A549 (cell line): ENCODE data around the gene BRCC3. TPM values are rescaled to one million over a fixed set of nuclear protein-coding genes. Genes with fewer than 3 reads are reported as not detected.

Source experiments
- ATAC-seq, 2 experiments: fragments of 200-7000 bp in 1 of 2; fragments of >200 bp in 1 of 2; cut with Nextera tagmentation in 1 of 2; cut with Tn5 transposase in 1 of 2; 3 replicates each; pipeline versions ENCODE4 v1.8.0 to v1.9.1; 2018 to 2020; ENCODE audit warnings: mild to moderate bottlenecking in 1 of 2, moderate library complexity in 1 of 2
- CTCF ChIA-PET: fragments of 300-600 bp; sonication (Branson Sonifier 250); formaldehyde crosslinking; extraction: SDS; loops from one replicate; lab custom pipeline; 2021; ENCODE audit warnings: antibody characterized with exemption, inconsistent platforms; lab: Yijun Ruan, JAX
- POLR2A ChIA-PET: fragments of 350-600 bp; formaldehyde crosslinking; extraction: SDS; loops from one replicate; lab custom pipeline; 2021; ENCODE audit warnings: antibody characterized with exemption, inconsistent platforms; lab: Yijun Ruan, JAX
- DNase-seq, 2 experiments: peaks; one replicate each; pipeline versions ENCODE4 v3.0.0 to v3.0.0-alpha.2; 2011 to 2016; ENCODE audit warnings: low read depth in 1 of 2, low spot score in 1 of 2
- FAIRE-seq: peaks from 2 replicates; lab custom pipeline; 2011; peaks lifted over from hg19 to GRCh38; lab: Jason Lieb, UNC
- H3K27ac ChIP-seq, 2 experiments: fragments of >200 bp; sonication (Bioruptor Twin); formaldehyde crosslinking; 3 replicates each; pipeline ENCODE4 v1.5.1; 2016 to 2017
- H3K4me1 ChIP-seq: fragments of >200 bp; sonication (Bioruptor Twin); formaldehyde crosslinking; 3 replicates; pipeline ENCODE4 v1.6.1; 2016
- H3K4me2 ChIP-seq: fragments of >200 bp; sonication (Bioruptor Twin); formaldehyde crosslinking; 3 replicates; pipeline ENCODE4 v1.6.1; 2016
- H3K4me3 ChIP-seq: fragments of >200 bp; sonication (Bioruptor Twin); formaldehyde crosslinking; 3 replicates; pipeline ENCODE4 v1.5.1; 2016
- H3K9me3 ChIP-seq: fragments of >200 bp; sonication (Bioruptor Twin); formaldehyde crosslinking; 3 replicates; pipeline ENCODE4 v1.6.1; 2016
- BHLHE40 ChIP-seq: IDR thresholded peaks from 2 replicates; pipeline ENCODE4 v1.6.1; 2012; ENCODE audit warnings: low read depth, low read length, inconsistent platforms
- CBX2 ChIP-seq: fragments of 200-600 bp; sonication (generic); IDR thresholded peaks from 2 replicates; pipeline ENCODE4 v1.6.1; 2016; ENCODE audit warnings: low read depth, mild to moderate bottlenecking, borderline replicate concordance
- CBX8 ChIP-seq: fragments of 200-600 bp; sonication (generic); IDR thresholded peaks from 2 replicates; pipeline ENCODE4 v1.6.1; 2016
- CHD4 ChIP-seq: fragments of 200-600 bp; sonication (generic); IDR thresholded peaks from 2 replicates; pipeline ENCODE4 v1.6.1; 2016; ENCODE audit warnings: antibody characterized with exemption, mild to moderate bottlenecking, borderline replicate concordance
- ESRRA ChIP-seq: fragments of 150-350 bp; IDR thresholded peaks from 2 replicates; pipeline ENCODE4 v1.6.1; 2014; ENCODE audit warnings: mild to moderate bottlenecking, low read length, borderline replicate concordance
- FOSL2 ChIP-seq, 2 experiments: fragments of 450-650 bp in 1 of 2; fragments of >200 bp in 1 of 2; sonication (Bioruptor Twin) in 1 of 2; formaldehyde crosslinking; IDR thresholded peaks; 2 replicates each; pipeline versions ENCODE4 v1.5.0 to v1.6.1; 2016 to 2020; ENCODE audit warnings: mild to moderate bottlenecking in 1 of 2, moderate library complexity in 1 of 2
- HDAC2 ChIP-seq: fragments of 200-600 bp; sonication (generic); IDR thresholded peaks from 2 replicates; pipeline ENCODE4 v1.6.1; 2016
- MAFK ChIP-seq: fragments of 450-650 bp; IDR thresholded peaks from 2 replicates; pipeline ENCODE4 v1.6.1; 2014; ENCODE audit not compliant: partially characterized antibody
- MYC ChIP-seq: IDR thresholded peaks from 2 replicates; pipeline ENCODE4 v1.6.1; 2012; ENCODE audit warnings: mild to moderate bottlenecking, inconsistent platforms, low read length, improper control_type of control experiment, borderline replicate concordance
- NFE2L2 ChIP-seq: fragments of 150-350 bp; conservative IDR thresholded peaks from 2 replicates; pipeline ENCODE4 v1.6.1; 2014; ENCODE audit warnings: low read length
- NPAS2 ChIP-seq: fragments of 250-450 bp; sonication (Bioruptor Pico); IDR thresholded peaks from 2 replicates; pipeline ENCODE4 v1.8.0; 2022; ENCODE audit warnings: mild to moderate bottlenecking, moderate library complexity, borderline replicate concordance
- POLR2A ChIP-seq: IDR thresholded peaks from 2 replicates; pipeline ENCODE4 v1.6.1; 2012; ENCODE audit warnings: mild to moderate bottlenecking, low read length
- RAD21 ChIP-seq, 2 experiments: fragments of >200 bp in 1 of 2; sonication (Bioruptor Twin) in 1 of 2; formaldehyde crosslinking in 1 of 2; IDR thresholded peaks in 1 of 2; conservative IDR thresholded peaks in 1 of 2; 2 replicates in 1 of 2; 3 replicates in 1 of 2; pipeline ENCODE4 v1.6.1; 2012 to 2018; ENCODE audit warnings: inconsistent platforms in 1 of 2
- RCOR1 ChIP-seq: fragments of 150-350 bp; IDR thresholded peaks from 2 replicates; pipeline ENCODE4 v1.6.1; 2014; ENCODE audit warnings: antibody characterized with exemption, low read length, low read depth
- SMC3 ChIP-seq: fragments of >200 bp; sonication (Bioruptor Twin); formaldehyde crosslinking; IDR thresholded peaks from 3 replicates; pipeline ENCODE4 v1.6.1; 2018; ENCODE audit warnings: inconsistent platforms
- SREBF2 ChIP-seq: fragments of 450-650 bp; IDR thresholded peaks from 2 replicates; pipeline ENCODE4 v1.6.1; 2014; ENCODE audit warnings: mild to moderate bottlenecking, moderate library complexity
- ZC3H11A ChIP-seq: fragments of 450-650 bp; IDR thresholded peaks from 2 replicates; pipeline ENCODE4 v1.6.1; 2014; ENCODE audit warnings: antibody characterized with exemption, mild to moderate bottlenecking
- ZNF302 ChIP-seq: fragments of 250-450 bp; sonication (Bioruptor Pico); IDR thresholded peaks from 2 replicates; pipeline ENCODE4 v1.9.0; 2021; ENCODE audit warnings: inconsistent platforms, mild to moderate bottlenecking, moderate library complexity
- WGBS: methylation state at CpG from one replicate; pipeline ENCODE4 v1.1.6; 2017; ENCODE audit errors: missing lambda C conversion rate; 5-methylcytosine and 5-hydroxymethylcytosine counted together
- polyA plus RNA-seq, 4 experiments: library from polyadenylated mRNA; depleted of rRNA in 3 of 4; stranded (reverse); fragments of >200 nt; fragmentation: RNase III in 1 of 4; extraction: RNeasy Plus Mini Kit Qiagen cat#74134 plus additional on column Dnase treatment in 1 of 4; gene quantifications; 2 replicates in 3 of 4; 3 replicates in 1 of 4; pipeline ENCODE4 v1.2.3, GENCODE V29; 2011 to 2017
- TF ChIP-seq, protein P1 (sequence below): IDR thresholded peaks from 2 replicates; pipeline ENCODE4 v1.6.1; 2012
- TF ChIP-seq, protein P2 (sequence below): fragments of >200 bp; sonication (Bioruptor Twin); formaldehyde crosslinking; IDR thresholded peaks from 2 replicates; pipeline ENCODE4 v1.6.1; 2016
- TF ChIP-seq, protein P3 (sequence below): fragments of 150-350 bp; IDR thresholded peaks from 2 replicates; pipeline ENCODE4 v1.6.1; 2014; ENCODE audit warnings: low read depth, mild to moderate bottlenecking, low read length
- TF ChIP-seq, protein P4 (sequence below): fragments of >200 bp; sonication (Bioruptor Twin); formaldehyde crosslinking; IDR thresholded peaks from 3 replicates; pipeline ENCODE4 v1.6.1; 2016
- TF ChIP-seq, protein P5 (sequence below): IDR thresholded peaks from 2 replicates; pipeline ENCODE4 v1.6.1; 2012; ENCODE audit warnings: low read depth, borderline replicate concordance
- TF ChIP-seq, protein P6 (sequence below): fragments of 250-450 bp; sonication (Bioruptor Pico); IDR thresholded peaks from 2 replicates; pipeline ENCODE4 v1.5.0; 2021; ENCODE audit warnings: mild to moderate bottlenecking, moderate library complexity, borderline replicate concordance

BRCC3 gene
- polyA plus RNA-seq, 2 of the 4 experiments (the other 2 are of a cell fraction): 42.0 to 42.9 TPM

DNA sequence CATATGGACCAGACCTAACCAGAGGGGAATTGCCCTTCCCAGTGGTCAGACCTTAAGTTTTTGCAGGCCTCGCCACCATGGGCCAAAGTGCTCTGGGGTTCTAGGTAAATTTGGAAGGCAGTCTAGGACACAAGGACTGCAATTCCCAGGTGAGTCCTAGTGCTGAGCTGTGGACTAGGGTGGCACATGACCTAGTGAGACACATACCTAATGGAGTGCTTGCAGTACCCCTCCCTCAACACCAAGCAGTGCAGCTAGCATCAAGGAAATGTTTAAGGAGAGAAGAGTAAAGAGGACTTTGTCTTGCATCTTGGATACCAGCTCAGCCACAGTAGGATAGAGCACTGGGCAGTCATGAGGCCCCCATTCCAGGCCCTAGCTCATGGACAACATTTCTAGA, 60.8 kb downstream of the BRCC3 start:
- Histone ChIP-seq H3K9me3 (no peaks in the 10 kb centered on the region), H3K4me1 (no peaks in the 10 kb centered on the region), H3K4me2 (no peak overlapping the region), H3K27ac (no peak overlapping the region), H3K4me3 (no peak overlapping the region)
- no CpG with 5 or more reads among the region's 1 CpG for WGBS
- ChIA-PET CTCF (interaction anchor here (0.5 to 0.9 kb wide), 2 partner anchors 8 to 93 kb away, joined by 3 to 4 read pairs; no protein-coding TSS in a partner anchor), POLR2A (no interaction called here)
- ATAC-seq (peak; percentile 30 to 64; a peak in 3 of 6 replicates), FAIRE-seq (no peak), DNase-seq (no peak)
- TF ChIP-seq, protein P1, sequence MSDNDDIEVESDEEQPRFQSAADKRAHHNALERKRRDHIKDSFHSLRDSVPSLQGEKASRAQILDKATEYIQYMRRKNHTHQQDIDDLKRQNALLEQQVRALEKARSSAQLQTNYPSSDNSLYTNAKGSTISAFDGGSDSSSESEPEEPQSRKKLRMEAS: no peak

DNA sequence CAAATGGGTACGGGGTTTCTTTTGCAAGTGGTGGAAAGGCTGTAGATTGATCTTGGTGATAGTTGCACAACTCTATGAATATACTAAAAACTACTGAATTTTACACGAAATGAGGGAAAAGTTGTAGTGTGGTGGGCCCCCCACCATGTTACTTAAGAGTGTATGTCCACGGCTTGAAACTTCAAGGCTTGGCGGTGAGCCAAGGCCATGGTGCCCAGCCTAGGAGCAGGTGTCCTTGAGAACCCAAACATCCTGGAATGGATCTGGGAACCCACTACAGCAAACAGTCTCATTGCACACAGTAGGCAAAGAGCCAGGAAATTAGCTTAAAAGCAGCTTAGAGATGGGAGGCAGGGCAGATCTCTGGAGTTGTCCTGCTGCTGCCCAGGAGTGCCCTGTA, 62.9 kb downstream of the BRCC3 start:
- ChIA-PET POLR2A (no interaction called here), CTCF (no interaction called here)
- Histone ChIP-seq H3K9me3 (no peaks in the 10 kb centered on the region), H3K4me2 (no peak overlapping the region), H3K4me1 (no peaks in the 10 kb centered on the region), H3K4me3 (no peak overlapping the region), H3K27ac (no peak overlapping the region)
- DNase-seq (no peak), FAIRE-seq (no peak), ATAC-seq (no peak)
- 49% methylated on average over 4 of the region's 4 CpGs for WGBS
- TF ChIP-seq RAD21 (conservative IDR thresholded peaks at IDR 0.05 in 1 of 2, IDR thresholded peaks at IDR 0.05 in 1 of 2) (no peak), MYC (no peak), MAFK (no peak)
- TF ChIP-seq, protein P1: no peak
- TF ChIP-seq, protein P2, sequence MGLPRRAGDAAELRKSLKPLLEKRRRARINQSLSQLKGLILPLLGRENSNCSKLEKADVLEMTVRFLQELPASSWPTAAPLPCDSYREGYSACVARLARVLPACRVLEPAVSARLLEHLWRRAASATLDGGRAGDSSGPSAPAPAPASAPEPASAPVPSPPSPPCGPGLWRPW: no peak

DNA sequence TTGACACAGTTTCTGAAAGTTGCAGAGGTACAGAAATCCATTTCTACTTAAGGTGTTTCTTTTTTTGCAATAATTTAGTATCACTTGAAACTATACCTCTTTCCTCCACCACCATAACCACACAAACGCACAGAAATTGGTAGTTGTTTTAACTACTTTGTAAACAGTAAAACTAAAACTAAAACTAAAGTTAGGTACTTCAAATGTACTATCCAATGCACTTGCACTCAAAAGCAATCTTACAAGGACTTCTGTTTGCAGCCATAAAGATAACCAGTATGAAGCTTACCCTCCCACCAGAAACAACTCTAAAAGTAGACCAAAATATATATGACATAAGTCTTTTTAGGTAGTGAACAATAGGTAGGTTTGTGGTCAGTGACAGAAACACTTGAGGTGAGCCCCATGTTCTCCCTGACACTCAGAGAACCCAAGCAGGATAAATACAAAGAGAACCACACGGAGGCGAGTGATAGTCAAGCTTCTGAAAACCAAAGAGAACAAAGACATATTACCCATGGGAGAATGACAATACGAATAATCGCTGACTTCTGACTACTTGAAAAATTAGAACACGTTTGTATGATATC, 72.7 kb downstream of the BRCC3 start:
- no peak overlapping the region for H3K27ac ChIP-seq
- CTCF ChIA-PET: interaction anchor here (1.2 kb wide), 1 partner anchor 25 kb away, joined by 3 read pairs; no protein-coding TSS in a partner anchor
- no peaks in the 10 kb centered on the region for H3K9me3 ChIP-seq
- 57% methylated on average over 6 of the region's 6 CpGs for WGBS
- no peak for DNase-seq
- ATAC-seq: no peak
- POLR2A ChIA-PET: interaction anchor here (0.7 kb wide), 1 partner anchor 148 kb away, joined by 3 read pairs; no protein-coding TSS in a partner anchor
- H3K4me1 ChIP-seq: no peaks in the 10 kb centered on the region
- H3K4me2 ChIP-seq: no peak overlapping the region
- TF ChIP-seq CHD4: no peak
- TF ChIP-seq CBX8: no peak
- TF ChIP-seq BHLHE40: no peak
- TF ChIP-seq NFE2L2: no peak
- no peak for TF ChIP-seq FOSL2 (IDR thresholded peaks at IDR 0.05)
- TF ChIP-seq FOSL2 (CRISPR knock-in tag; IDR thresholded peaks at IDR 0.05): no peak
- TF ChIP-seq ZC3H11A: no peak
- TF ChIP-seq POLR2A: no peak
- no peak for TF ChIP-seq MAFK
- TF ChIP-seq CBX2: no peak
- TF ChIP-seq, protein P3, sequence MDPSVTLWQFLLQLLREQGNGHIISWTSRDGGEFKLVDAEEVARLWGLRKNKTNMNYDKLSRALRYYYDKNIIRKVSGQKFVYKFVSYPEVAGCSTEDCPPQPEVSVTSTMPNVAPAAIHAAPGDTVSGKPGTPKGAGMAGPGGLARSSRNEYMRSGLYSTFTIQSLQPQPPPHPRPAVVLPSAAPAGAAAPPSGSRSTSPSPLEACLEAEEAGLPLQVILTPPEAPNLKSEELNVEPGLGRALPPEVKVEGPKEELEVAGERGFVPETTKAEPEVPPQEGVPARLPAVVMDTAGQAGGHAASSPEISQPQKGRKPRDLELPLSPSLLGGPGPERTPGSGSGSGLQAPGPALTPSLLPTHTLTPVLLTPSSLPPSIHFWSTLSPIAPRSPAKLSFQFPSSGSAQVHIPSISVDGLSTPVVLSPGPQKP: no peak
- TF ChIP-seq, protein P4, sequence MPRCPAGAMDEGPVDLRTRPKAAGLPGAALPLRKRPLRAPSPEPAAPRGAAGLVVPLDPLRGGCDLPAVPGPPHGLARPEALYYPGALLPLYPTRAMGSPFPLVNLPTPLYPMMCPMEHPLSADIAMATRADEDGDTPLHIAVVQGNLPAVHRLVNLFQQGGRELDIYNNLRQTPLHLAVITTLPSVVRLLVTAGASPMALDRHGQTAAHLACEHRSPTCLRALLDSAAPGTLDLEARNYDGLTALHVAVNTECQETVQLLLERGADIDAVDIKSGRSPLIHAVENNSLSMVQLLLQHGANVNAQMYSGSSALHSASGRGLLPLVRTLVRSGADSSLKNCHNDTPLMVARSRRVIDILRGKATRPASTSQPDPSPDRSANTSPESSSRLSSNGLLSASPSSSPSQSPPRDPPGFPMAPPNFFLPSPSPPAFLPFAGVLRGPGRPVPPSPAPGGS: no peak
- TF ChIP-seq HDAC2: no peak
- TF ChIP-seq, all 56 proteins: peak for 0
- peak; percentile 73 for FAIRE-seq
- no peak overlapping the region for H3K4me3 ChIP-seq

DNA sequence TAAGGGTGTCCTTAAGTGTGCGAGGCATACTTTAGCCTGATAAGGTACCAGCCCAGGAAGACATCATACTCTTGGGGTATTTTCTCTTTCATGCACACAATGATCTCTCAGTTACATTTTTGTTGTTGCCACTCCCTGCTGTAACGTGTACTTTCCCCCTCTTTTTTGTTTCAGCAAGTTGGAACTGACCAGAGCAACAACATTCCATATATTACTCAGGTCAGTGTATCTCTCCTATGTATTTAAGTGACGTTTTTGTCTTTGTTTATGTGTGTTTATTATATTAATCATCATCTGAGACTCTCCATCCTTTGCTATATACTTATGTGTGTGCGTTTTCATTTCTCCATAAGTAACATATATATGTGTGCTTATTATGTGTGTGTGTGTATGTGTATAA, 73.6 kb downstream of the BRCC3 start:
- no peaks in the 10 kb centered on the region for H3K4me1 ChIP-seq
- H3K4me3 ChIP-seq: no peak overlapping the region
- no peak overlapping the region for H3K27ac ChIP-seq
- 28% methylated on average over 4 of the region's 4 CpGs for WGBS
- DNase-seq: no peak
- H3K4me2 ChIP-seq: no peak overlapping the region
- ATAC-seq: no peak
- ChIA-PET CTCF (no interaction called here), POLR2A (no interaction called here)
- FAIRE-seq: peak; percentile 84
- no peaks in the 10 kb centered on the region for H3K9me3 ChIP-seq
- TF ChIP-seq NPAS2 (CRISPR knock-in tag): no peak
- TF ChIP-seq SMC3: no peak
- TF ChIP-seq SREBF2: no peak
- TF ChIP-seq ESRRA: no peak
- no peak for TF ChIP-seq ZNF302 (CRISPR knock-in tag)
- no peak for TF ChIP-seq RCOR1
- TF ChIP-seq, protein P5, sequence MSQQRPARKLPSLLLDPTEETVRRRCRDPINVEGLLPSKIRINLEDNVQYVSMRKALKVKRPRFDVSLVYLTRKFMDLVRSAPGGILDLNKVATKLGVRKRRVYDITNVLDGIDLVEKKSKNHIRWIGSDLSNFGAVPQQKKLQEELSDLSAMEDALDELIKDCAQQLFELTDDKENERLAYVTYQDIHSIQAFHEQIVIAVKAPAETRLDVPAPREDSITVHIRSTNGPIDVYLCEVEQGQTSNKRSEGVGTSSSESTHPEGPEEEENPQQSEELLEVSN: no peak
- no peak for TF ChIP-seq MAFK
- TF ChIP-seq, protein P6, sequence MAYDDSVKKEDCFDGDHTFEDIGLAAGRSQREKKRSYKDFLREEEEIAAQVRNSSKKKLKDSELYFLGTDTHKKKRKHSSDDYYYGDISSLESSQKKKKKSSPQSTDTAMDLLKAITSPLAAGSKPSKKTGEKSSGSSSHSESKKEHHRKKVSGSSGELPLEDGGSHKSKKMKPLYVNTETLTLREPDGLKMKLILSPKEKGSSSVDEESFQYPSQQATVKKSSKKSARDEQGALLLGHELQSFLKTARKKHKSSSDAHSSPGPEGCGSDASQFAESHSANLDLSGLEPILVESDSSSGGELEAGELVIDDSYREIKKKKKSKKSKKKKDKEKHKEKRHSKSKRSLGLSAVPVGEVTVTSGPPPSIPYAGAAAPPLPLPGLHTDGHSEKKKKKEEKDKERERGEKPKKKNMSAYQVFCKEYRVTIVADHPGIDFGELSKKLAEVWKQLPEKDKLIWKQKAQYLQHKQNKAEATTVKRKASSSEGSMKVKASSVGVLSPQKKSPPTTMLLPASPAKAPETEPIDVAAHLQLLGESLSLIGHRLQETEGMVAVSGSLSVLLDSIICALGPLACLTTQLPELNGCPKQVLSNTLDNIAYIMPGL: no peak
- TF ChIP-seq, protein P1: no peak
